Right lung (tissue), 10 donors: ENCODE results near the gene CDC42BPA. TPM values are rescaled to one million over a fixed set of nuclear protein-coding genes. Genes with fewer than 3 reads are reported as not detected.
A peak's percentile ranks its signal among the peaks of the same experiment; 100 is the strongest.
"Not testable (repeated sequence)": the region's sequence is repeated elsewhere in the genome, so short reads cannot be mapped to it uniquely, and the experiment has no call there.

Experiments used
- DNase-seq, 2 donors: peaks; one replicate each; pipeline ENCODE4 v3.0.0-alpha.2; 2013
- long read RNA-seq, 8 donors: transcript quantifications; one replicate each; lab custom pipeline, GENCODE V29; 2026
- polyA plus RNA-seq, 5 donors: library from polyadenylated mRNA; unstranded; fragments of 120-200 nt; gene quantifications; one replicate each; pipeline versions ENCODE4 v1.2.1 to v1.2.3, GENCODE V29; 2013; ENCODE audit warnings: inconsistent platforms in 1 of 5, low replicate concordance in 1 of 5; ENCODE audit not compliant: insufficient read length in 5 of 5, insufficient read depth in 1 of 5

Gene CDC42BPA, protein sequence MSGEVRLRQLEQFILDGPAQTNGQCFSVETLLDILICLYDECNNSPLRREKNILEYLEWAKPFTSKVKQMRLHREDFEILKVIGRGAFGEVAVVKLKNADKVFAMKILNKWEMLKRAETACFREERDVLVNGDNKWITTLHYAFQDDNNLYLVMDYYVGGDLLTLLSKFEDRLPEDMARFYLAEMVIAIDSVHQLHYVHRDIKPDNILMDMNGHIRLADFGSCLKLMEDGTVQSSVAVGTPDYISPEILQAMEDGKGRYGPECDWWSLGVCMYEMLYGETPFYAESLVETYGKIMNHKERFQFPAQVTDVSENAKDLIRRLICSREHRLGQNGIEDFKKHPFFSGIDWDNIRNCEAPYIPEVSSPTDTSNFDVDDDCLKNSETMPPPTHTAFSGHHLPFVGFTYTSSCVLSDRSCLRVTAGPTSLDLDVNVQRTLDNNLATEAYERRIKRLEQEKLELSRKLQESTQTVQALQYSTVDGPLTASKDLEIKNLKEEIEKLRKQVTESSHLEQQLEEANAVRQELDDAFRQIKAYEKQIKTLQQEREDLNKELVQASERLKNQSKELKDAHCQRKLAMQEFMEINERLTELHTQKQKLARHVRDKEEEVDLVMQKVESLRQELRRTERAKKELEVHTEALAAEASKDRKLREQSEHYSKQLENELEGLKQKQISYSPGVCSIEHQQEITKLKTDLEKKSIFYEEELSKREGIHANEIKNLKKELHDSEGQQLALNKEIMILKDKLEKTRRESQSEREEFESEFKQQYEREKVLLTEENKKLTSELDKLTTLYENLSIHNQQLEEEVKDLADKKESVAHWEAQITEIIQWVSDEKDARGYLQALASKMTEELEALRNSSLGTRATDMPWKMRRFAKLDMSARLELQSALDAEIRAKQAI (N-terminal part only)
- polyA plus RNA-seq: 10 to 100 TPM; 31.8 to 45.8 (median 42.7) TPM
- long read RNA-seq, donor 1, partial matches to known transcripts: 0 of 1 reads
- long read RNA-seq, donor 1, other reads (novel, unspliced or antisense): 0 of 1 reads
- long read RNA-seq, donor 2, full-length matches to known transcripts: 1 of 1 reads
- long read RNA-seq, donor 2, partial matches to known transcripts: 0 of 1 reads
- long read RNA-seq, donor 2, other reads (novel, unspliced or antisense): 0 of 1 reads
- long read RNA-seq, donor 3: 0 reads
- long read RNA-seq, donor 4: 0 reads
- long read RNA-seq, donor 5, partial matches to known transcripts: 45 of 45 reads
- long read RNA-seq, donor 5, other reads (novel, unspliced or antisense): 0 of 45 reads
- long read RNA-seq, donor 6, full-length matches to known transcripts: 4 of 4 reads
- long read RNA-seq, donor 6, partial matches to known transcripts: 0 of 4 reads
- long read RNA-seq, donor 6, other reads (novel, unspliced or antisense): 0 of 4 reads
- long read RNA-seq, donor 7, partial matches to known transcripts: 5 of 5 reads
- long read RNA-seq, donor 7, other reads (novel, unspliced or antisense): 0 of 5 reads
- long read RNA-seq, donor 8: 0 reads

DNA sequence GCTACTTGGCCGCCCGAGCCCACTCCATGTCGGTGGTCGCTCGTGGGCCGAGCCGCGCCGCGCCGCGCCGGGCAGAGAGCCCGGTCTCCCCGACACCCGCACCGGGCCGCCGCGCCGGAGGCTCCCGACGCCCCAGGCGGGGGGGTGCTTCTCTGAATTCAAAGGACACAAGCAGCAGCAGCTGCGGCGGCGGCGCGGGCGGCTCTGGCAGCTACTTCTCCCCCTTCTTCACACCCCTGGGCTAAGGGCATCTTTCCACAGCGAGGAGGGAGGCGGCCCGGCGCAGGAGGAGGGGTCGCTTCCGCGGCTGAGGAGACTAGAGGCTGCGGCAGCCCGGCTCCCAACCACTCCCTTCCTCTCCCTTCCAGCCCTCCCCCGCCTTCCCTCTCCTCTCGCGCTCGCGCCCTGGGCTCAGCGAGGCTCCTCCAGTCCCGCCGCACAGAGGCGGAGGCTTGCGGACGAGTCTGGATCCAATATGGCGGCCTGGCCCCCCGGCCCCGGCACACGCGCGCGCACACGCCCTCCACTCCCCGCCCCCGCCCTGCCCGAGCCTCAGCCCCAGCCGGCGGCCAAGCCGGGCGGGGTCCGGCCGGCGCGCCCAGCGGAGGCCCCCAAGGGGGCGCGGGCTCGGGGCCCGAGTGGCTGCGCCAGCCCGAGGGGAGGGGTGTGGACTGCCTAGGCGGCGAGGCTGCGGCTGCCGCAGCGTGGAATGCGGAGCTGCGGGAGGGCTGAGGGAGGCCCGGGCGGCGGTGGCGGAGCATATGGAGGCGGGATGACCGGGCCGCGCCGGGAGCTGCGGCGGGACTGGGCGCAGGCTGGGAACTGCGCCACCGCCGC is at the start of gene CDC42BPA:
Gene CDC42BPA, minus strand, starts transcription at position 477 of the 837 bp plus-strand sequence. CDS start 1,310 bp downstream, outside the sequence.
- DNase-seq: peak; percentile 85 to 87

DNA sequence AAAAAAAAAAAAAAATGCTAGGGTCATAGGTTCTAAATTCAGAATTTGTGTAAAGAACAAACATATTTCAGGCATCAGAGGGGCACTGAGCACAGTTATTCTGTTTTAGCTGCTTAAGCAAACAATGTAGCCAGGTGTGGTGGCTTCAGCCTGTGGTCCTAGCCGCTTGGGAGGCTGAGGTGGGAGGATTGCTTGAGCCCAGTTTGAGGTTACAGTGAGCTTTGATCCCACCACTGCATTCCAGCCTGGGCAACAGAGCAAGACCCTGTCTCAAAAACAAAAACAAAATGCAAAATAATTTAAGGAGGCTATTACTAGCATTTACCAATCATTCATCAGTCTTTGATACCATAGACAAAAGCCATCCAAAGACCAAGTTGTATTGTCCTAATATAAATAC is 49.7 kb upstream of the CDC42BPA start:
- no peak for DNase-seq

DNA sequence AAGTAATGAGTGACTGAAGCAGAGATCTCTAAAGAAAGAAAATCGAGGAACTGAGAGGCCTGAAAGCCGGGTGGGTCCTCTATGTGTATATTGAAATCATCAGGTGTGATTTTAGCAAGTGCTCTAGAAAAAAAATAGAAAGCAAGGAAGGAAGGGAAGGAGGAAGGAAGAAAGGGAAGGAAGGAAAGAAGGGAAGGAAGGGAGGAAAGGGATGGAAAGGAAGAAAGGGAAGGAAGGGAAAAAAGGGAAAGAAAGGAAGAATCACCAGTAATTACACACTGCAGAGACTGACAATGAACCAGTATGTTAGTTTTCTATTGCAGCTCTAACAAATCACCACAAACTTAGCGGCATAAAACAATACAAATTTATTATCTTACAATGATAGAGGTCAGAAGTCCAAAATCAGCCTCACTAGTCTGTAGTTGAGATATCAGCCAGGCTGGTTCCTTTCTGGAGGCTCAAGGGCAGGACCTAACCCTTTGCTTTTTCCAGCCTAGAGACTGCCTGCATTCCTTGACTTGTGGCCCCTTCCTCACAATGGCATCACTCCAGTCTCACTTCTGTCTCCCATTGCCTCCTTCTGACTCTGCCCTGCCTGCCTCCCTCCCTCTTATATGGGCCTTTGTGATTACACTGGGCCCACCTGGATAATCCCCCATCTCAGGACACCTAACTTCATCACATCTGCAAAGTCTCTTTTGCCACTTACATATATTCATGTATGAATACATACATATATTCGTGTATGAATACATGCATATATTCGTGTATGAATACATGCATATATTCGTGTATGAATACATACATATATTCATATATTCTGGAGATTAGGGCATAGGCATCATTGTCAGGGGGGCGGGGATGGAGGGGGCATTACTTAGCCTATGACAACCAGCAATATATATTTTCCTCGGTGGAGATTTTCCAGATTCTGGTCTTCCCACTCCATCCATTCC is 47.5 kb upstream of the CDC42BPA start:
- DNase-seq: no peak

DNA sequence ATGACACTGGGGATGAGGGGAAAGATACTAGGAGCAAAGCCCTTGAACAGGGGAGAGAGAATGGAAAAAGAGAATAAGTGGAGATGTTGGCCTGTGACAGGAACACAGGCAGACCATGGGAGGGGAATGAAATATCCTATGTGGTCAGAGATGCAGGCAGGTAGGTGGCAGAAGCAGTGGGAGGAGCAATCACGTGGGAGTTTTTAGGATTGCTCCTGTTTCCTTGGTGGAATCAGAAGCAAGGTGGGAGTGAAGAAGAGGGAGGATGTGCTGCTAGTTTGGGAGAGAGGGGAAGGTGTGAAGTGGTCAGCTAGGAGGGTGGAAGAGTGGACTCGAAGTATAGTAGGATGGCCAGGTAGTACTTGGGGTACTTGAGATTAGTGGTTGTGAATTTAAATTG is 46.4 kb upstream of the CDC42BPA start:
- no peak for DNase-seq

DNA sequence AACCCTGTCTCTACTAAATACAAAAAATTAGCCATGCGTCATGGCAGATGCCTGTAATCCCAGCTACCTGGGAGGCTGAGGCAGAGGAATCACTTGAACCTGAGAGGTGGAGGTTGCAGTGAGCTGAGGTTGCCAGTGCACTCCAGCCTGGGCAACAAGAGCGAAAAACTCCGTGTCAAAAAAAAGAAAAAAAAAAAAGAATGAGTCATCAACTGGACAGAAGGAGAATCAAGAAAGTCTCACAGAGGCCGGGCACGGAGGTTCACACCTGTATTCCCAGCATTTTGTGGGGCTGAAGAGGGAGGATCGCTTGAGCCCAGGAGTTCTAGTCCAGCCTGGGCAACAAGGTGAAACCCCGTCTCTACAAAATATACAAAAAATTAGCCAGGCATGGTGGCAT is 45.5 kb upstream of the CDC42BPA start:
- DNase-seq: no peak

DNA sequence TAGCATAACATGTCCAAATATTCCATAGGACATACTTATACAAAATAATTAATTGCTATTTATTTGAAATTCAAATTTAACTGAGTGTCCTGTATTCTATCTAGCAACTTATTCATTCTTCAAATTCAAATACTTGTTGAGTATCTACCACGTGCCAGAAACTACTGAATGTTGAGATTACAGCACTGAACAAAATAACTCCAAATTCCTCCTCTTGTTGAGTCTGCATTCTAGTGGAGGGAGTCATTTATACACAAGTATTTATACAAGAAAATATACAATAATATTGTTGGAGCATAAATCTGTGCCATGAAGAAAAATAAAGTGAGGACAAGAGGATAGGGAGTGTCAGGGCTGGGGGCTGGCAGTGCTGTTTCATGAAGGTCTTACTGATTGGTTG is 43.7 kb upstream of the CDC42BPA start:
- DNase-seq: no peak

DNA sequence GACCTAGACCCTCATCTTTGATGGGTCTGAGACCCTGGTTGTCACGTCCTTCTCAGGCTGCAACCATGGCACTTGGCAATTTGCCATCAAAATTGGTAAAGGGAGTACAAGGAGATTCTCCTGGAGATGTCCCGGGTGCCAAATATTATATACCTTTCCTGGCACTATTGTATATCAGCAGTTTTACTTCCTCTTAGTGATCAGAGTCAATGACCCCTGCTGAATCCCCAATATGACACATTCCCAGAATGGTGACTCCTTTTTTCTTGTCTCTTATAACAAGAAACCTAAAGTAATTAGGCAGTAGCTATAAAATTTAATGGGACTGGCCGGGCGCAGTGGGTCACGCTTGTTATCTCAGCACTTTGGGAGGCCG is 39.6 kb upstream of the CDC42BPA start:
- DNase-seq: no peak

DNA sequence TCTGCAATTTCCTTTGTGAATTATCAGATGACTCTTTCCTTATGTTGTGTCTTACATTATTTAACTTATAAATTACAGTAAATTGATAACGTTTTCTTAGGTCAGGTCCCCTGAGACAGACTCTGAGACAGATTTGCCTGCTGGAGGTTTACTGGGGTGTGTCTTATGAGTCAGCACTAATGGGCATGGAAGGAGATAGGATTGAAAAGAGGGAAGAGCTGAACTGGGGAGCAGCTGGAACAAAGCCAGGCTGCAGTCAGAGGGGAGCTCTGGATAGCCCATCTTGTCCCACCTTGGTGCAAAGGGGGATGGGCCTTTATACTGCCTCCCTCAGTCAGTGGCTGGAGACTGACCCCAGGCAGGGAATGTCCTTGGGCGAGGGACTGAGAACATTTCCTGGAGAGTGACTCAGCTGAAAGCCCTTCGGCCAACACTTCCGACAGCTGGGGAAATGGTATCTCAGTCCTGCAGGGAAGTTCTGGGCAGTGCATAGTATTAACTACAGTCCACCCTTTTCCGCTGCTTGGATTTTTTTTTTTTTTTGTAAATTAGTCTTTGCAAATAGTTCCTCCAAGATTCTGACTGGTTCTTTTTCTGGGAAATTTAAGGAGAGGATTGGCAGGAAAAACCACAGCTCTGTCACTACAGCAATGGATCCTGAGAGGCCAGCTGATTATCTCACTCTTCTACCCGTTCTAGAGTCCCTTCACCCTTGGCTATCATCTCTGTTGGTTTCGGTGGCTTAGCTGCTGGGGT is 39.1 kb upstream of the CDC42BPA start:
- DNase-seq: peak in 1 of 2 donors; percentile 32

DNA sequence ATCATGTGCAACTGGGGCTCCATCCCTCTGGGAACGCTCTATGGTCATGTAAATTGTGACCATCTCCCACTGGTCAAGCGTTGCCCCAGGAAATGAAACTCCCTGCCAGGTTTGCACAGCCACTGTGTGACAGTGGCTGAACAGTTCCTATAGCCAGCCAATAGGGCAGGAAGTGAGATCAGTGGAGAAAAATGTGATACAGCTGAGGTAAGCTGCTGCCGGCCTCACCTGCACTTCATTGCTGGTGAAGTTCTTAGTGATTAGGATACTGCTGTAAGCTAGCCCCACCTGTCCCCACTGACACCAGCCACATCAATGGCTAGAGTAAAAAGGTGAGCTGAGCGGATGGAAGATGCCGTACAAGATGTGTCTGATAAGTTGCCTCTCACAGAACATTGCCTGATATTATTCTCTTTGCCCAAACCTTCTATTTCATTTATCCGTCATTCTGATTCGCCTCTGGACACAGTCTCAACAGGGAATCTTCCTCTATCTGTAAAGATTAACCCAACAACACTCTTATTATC is 38.4 kb upstream of the CDC42BPA start:
- DNase-seq: no peak

DNA sequence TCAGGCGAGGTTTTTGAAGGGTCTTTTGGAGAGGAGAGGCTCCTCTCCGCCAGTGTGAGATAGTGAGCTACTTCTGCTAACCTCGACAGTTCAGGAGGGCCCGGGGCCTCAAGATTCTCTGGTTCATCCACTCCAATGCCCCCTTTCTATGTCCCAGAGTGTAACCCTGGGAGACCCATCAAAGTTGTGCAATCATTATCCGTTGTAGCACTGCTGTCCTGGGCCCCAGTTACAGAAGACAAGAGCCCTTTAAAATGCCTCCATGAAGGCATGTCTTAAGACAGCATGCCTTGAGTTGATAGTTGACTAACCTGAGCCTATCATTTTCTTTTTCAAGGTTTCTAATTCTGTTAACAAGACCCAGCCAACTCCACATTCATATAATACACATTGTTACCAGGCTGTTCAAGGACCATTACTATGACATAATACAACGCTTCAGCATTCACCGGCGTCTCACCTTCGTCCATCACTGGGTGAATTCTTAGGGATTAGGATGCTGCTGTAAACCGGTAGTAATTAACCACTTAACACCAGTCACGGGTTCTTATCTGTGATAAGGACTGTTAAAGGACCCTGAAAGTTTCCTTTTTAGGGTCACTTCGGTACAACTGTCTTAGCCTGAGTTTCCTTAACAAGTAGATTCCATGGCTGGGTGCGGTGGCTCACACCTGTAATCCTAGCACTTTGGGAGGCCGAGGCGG is 37.4 kb upstream of the CDC42BPA start:
- no peak for DNase-seq

DNA sequence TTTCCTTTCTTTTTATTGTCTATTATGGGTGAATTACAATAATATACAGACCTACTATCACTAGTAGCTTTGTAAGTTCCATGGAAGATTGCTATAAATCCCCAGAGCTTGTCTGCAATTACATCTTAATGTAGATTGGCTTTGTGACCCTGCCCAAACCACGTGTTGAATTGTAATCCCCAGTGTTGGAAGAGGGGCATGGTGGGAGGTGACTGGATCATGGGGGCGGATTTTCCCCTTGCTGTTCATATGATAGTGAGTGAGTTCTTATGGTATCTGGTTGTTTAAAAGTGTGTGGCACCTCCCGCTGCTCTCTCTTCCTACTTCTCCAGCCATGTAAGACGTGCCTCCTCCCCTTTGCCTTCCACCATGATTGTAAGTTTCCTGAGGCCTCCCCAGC is 34.9 kb upstream of the CDC42BPA start:
- DNase-seq: no peak

DNA sequence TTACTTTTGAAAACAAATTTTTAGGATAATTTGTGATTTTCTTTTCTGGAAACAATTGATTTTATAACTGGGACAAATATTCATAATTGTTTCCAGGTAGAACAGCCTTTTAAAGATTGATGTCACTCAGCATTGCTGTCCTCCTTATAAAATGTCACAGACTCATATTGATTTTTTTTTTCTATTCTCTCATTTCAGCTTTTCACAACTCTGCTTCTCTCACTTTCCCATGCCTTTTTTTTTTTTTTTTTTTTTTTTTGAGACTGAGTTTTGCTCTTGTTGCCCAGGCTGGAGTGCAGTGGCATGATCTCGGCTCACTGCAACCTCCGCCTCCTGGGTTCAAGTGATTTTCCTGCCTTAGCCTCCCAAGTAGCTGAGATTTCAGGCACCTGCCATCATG is 33.9 kb upstream of the CDC42BPA start:
- DNase-seq: not testable (repeated sequence)

DNA sequence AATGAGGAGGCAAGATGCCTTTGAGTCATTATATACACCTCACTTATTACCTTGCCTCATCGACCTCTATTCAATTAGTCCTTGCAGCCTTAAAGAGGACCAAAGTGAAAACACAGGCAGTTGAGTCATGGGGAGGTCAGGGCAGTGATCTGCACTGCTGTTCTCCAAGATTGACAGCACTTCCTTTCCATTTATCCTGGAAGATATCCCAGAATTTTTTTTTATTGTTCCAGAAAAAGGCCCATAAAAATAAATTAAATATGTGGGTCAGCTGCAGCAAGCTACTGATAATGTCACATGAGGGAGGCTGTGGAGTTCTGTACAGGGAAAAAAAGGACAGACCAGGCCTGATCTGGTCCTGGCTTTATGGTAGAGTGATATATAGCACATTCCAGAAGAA is 33.2 kb upstream of the CDC42BPA start:
- DNase-seq: no peak

DNA sequence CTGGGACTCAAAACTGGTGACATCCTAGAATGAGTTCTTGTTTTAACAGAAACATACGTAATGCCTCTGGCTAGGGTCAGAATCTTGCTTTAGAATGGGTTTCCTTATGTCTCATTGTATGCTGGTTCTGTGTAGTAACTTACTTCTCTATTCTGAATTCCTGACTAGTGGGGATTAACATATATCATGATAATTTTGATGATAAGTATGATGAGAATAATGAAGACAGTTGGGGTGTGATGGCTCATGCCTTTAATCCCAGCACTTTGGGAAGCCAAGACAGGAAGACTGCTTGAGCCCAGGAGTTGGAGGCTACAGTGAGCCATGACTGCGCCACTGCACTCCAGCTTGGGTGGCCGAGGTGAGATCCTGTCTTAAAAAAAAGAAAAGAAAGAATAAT is 31.7 kb upstream of the CDC42BPA start:
- DNase-seq: no peak

DNA sequence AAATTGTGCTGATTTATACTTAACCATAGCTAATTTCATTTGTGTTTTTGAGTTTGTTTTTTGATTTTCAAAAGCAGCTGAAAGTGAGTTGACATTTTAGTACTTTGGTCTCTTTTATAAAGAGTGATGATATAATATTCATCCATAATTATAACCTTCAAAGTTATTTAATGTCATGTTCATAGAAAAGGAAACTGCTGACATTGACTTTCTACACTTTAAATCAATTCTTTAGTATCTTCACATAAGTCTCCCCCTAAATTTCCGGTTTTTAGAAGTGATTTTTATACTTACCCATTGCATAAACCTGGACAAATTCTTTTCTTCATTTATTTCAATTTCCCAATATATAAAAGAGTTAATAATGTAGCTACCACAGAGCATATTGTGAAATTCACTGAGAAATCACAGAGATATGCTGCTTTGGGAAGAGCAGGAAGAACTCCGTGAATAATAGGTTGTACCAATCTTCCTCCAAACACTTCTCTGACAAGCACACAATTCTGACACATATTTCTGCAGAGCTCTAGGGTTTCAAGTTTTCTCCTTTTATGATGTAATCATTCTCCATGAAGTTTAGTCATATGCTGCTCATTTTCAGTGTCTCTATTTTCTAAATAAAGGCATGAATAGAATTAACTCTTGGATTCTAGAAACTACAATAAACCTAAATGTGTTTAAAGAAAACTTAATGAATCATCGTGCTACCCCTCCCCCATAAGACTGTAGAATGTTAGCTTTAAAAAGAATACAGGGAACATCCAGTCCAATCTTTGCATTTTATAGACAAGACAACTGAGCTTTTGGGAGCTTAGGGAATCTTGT is 25.6 kb upstream of the CDC42BPA start:
- DNase-seq: no peak

DNA sequence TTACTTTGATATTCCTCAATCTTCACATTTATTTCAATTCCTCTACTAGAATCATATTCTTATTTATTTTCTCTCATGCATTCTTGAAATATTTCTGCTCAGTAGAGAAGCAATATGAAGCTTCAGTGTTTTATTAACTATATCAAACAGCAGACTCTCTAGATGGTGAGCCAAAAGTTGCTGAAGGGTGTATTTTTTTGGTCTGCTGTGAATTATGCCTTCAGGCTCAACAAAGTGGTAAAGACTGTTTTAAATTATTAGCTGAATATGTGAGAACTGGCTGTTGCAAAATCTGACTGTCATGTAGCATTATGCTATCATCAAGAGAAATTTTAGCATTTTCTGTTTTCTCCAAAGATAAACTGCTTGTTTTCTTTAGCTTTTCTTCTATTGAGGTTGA is 24.9 kb upstream of the CDC42BPA start:
- DNase-seq: no peak
